Measurements from ENCODE around the gene EHMT1.

Gene EHMT1

DNA sequence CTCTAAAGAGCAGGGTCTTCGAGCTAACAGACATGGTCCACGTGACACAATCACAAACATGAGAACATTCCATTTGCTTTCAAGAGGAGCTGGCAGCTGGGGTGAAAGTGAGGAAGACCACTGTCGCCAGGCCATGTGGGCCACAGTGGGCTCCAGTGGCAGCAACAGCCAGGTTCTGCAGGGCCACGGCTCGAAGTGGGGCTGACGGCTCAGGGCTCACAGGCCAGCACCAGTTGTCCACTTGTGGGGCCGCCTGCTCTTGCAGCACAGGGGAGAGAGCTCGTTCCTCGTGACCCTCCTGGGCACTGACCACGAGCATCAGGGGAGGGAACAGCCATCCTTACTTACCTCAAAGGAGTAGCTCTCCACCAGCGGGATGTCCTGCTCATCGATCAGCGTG, 30.5 kb upstream of the EHMT1 start:
- Histone ChIP-seq H4K5ac (ENCODE audit: low read length) (no peak overlapping the region), H2AK5ac (ENCODE audit: low read length) (no peak overlapping the region), H3K9ac (ENCODE audit: low read length) (no peak overlapping the region), H4K8ac (ENCODE audit: low read depth, low read length) (no peak overlapping the region), H2BK5ac (ENCODE audit: low read length) (no peak overlapping the region), H3K79me2 (ENCODE audit: control insufficient read depth, insufficient read depth, low read length) (peaks cover 12% of the 10 kb centered on the region), H3K27ac (ENCODE audit: low read depth, low read length) (no peak overlapping the region), H3K4me3 (ENCODE audit: low read length) (no peak overlapping the region), H3K56ac (ENCODE audit: low read length) (no peak overlapping the region), H3K4me2 (ENCODE audit: low read length) (no peak overlapping the region), H3K4ac (ENCODE audit: low read depth, low read length) (no peak overlapping the region), H2BK15ac (replicated peaks; ENCODE audit: low read depth) (no peak overlapping the region), H3K36me3 (ENCODE audit: control insufficient read depth, insufficient read depth, low read length) (peaks cover 15% of the 10 kb centered on the region), H3K23ac (ENCODE audit: low read length) (no peak overlapping the region), H2BK120ac (ENCODE audit: low read depth, low read length) (no peak overlapping the region), H3K27me3 (ENCODE audit: insufficient read depth, low read length, poor library complexity) (no peaks in the 10 kb centered on the region), H3K4me1 (ENCODE audit: control insufficient read depth, low read depth, low read length) (no peaks in the 10 kb centered on the region), H3K79me1 (ENCODE audit: low read length) (peaks cover 17% of the 10 kb centered on the region), H3K18ac (ENCODE audit: low read length) (no peak overlapping the region)
- no peak for DNase-seq
- no CpG with 5 or more reads among the region's 13 CpGs for WGBS (ENCODE audit: extremely low coverage, insufficient coverage, low lambda C conversion rate)

DNA sequence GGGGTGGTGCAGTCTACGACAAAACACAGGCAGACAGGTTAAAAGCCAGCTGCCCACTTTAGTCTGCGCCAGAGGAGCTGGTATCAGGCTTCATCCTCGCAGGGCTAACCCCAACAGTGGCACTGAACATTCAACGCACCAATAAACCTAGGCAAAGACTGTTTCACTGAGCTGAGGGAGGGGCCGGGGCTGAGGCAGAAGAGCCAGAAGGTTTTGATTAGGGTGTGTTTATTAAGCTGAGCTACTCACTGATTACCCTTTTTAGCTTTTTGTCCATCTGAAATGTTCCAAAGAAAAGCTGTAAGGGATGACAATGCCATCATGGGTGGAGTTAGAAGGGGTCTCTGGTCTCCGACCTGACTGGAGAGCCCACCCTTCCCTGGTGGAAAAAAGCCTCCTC, 29.9 kb upstream of the EHMT1 start:
- H3K4me3 ChIP-seq (ENCODE audit: low read length) = no peak overlapping the region
- DNase-seq = no peak
- H3K18ac ChIP-seq (ENCODE audit: low read length) = no peak overlapping the region
- no peaks in the 10 kb centered on the region for H3K4me1 ChIP-seq (ENCODE audit: control insufficient read depth, low read depth, low read length)
- H3K79me2 ChIP-seq (ENCODE audit: control insufficient read depth, insufficient read depth, low read length) = peaks cover 12% of the 10 kb centered on the region
- peaks cover 15% of the 10 kb centered on the region for H3K36me3 ChIP-seq (ENCODE audit: control insufficient read depth, insufficient read depth, low read length)
- H3K56ac ChIP-seq (ENCODE audit: low read length) = peak overlapping the region; percentile 42
- no peak overlapping the region for H2AK5ac ChIP-seq (ENCODE audit: low read length)
- H3K4ac ChIP-seq (ENCODE audit: low read depth, low read length) = no peak overlapping the region
- H3K79me1 ChIP-seq (ENCODE audit: low read length) = peaks cover 17% of the 10 kb centered on the region
- no peak overlapping the region for H3K27ac ChIP-seq (ENCODE audit: low read depth, low read length)
- H3K4me2 ChIP-seq (ENCODE audit: low read length) = no peak overlapping the region
- no peaks in the 10 kb centered on the region for H3K27me3 ChIP-seq (ENCODE audit: insufficient read depth, low read length, poor library complexity)
- no peak overlapping the region for H2BK120ac ChIP-seq (ENCODE audit: low read depth, low read length)
- H3K9ac ChIP-seq (ENCODE audit: low read length) = peak overlapping the region; percentile 92
- WGBS (ENCODE audit: extremely low coverage, insufficient coverage, low lambda C conversion rate) = no CpG with 5 or more reads among the region's 6 CpGs
- no peak overlapping the region for H4K5ac ChIP-seq (ENCODE audit: low read length)
- no peak overlapping the region for H3K23ac ChIP-seq (ENCODE audit: low read length)
- H4K8ac ChIP-seq (ENCODE audit: low read depth, low read length) = no peak overlapping the region
- no peak overlapping the region for H2BK5ac ChIP-seq (ENCODE audit: low read length)
- H2BK15ac ChIP-seq (replicated peaks; ENCODE audit: low read depth) = no peak overlapping the region

GRCh38 chr9:137589441-137590122, 29.2 kb upstream of the EHMT1 start:
- Histone ChIP-seq H2BK15ac (replicated peaks; ENCODE audit: low read depth) (no peak overlapping the region), H3K27ac (ENCODE audit: low read depth, low read length) (no peak overlapping the region), H3K4me3 (ENCODE audit: low read length) (peak overlapping the region; percentile 77), H3K27me3 (ENCODE audit: insufficient read depth, low read length, poor library complexity) (no peaks in the 10 kb centered on the region), H2BK5ac (ENCODE audit: low read length) (no peak overlapping the region), H3K56ac (ENCODE audit: low read length) (peak overlapping the region; percentile 94), H3K23ac (ENCODE audit: low read length) (no peak overlapping the region), H3K79me2 (ENCODE audit: control insufficient read depth, insufficient read depth, low read length) (peaks cover 12% of the 10 kb centered on the region), H3K18ac (ENCODE audit: low read length) (peak overlapping the region; percentile 11), H3K9ac (ENCODE audit: low read length) (peak overlapping the region; percentile 92), H3K4me1 (ENCODE audit: control insufficient read depth, low read depth, low read length) (no peaks in the 10 kb centered on the region), H4K8ac (ENCODE audit: low read depth, low read length) (no peak overlapping the region), H3K79me1 (ENCODE audit: low read length) (peaks cover 17% of the 10 kb centered on the region), H3K4me2 (ENCODE audit: low read length) (peak overlapping the region; percentile 92), H2AK5ac (ENCODE audit: low read length) (no peak overlapping the region), H4K5ac (ENCODE audit: low read length) (no peak overlapping the region), H3K36me3 (ENCODE audit: control insufficient read depth, insufficient read depth, low read length) (peaks cover 11% of the 10 kb centered on the region), H2BK120ac (ENCODE audit: low read depth, low read length) (no peak overlapping the region), H3K4ac (ENCODE audit: low read depth, low read length) (peak overlapping the region; percentile 8)
- no CpG with 5 or more reads among the region's 58 CpGs for WGBS (ENCODE audit: extremely low coverage, insufficient coverage, low lambda C conversion rate)
- no peak for DNase-seq

GRCh38 chr9:137590123-137590468, 28.7 kb upstream of the EHMT1 start:
- Histone ChIP-seq H3K4me3 (ENCODE audit: low read length) (peak overlapping the region; percentile 63), H3K79me1 (ENCODE audit: low read length) (peaks cover 17% of the 10 kb centered on the region), H2BK120ac (ENCODE audit: low read depth, low read length) (no peak overlapping the region), H3K27ac (ENCODE audit: low read depth, low read length) (no peak overlapping the region), H3K27me3 (ENCODE audit: insufficient read depth, low read length, poor library complexity) (no peaks in the 10 kb centered on the region), H4K8ac (ENCODE audit: low read depth, low read length) (no peak overlapping the region), H3K56ac (ENCODE audit: low read length) (peak overlapping the region; percentile 94), H2AK5ac (ENCODE audit: low read length) (no peak overlapping the region), H3K4ac (ENCODE audit: low read depth, low read length) (peak overlapping the region; percentile 8), H4K5ac (ENCODE audit: low read length) (no peak overlapping the region), H2BK15ac (replicated peaks; ENCODE audit: low read depth) (no peak overlapping the region), H3K36me3 (ENCODE audit: control insufficient read depth, insufficient read depth, low read length) (peaks cover 11% of the 10 kb centered on the region), H3K4me2 (ENCODE audit: low read length) (peak overlapping the region; percentile 6), H2BK5ac (ENCODE audit: low read length) (no peak overlapping the region), H3K23ac (ENCODE audit: low read length) (no peak overlapping the region), H3K79me2 (ENCODE audit: control insufficient read depth, insufficient read depth, low read length) (peaks cover 12% of the 10 kb centered on the region), H3K4me1 (ENCODE audit: control insufficient read depth, low read depth, low read length) (no peaks in the 10 kb centered on the region), H3K18ac (ENCODE audit: low read length) (peak overlapping the region; percentile 11), H3K9ac (ENCODE audit: low read length) (peak overlapping the region; percentile 92)
- no peak for DNase-seq
- WGBS (ENCODE audit: extremely low coverage, insufficient coverage, low lambda C conversion rate) = no CpG with 5 or more reads among the region's 61 CpGs

GRCh38 chr9:137590469-137591383, 28.1 kb upstream of the EHMT1 start, which contains the start of gene ZMYND19:
TSS of gene ZMYND19 (minus strand) at chr9:137590512. CDS start at chr9:137590263, 249 bp downstream.
- Histone ChIP-seq H4K8ac (ENCODE audit: low read depth, low read length) (no peak within 1 kb of the TSS), H3K27ac (ENCODE audit: low read depth, low read length) (no peak within 1 kb of the TSS), H4K5ac (ENCODE audit: low read length) (no peak within 1 kb of the TSS), H3K23ac (ENCODE audit: low read length) (no peak within 1 kb of the TSS), H2AK5ac (ENCODE audit: low read length) (no peak within 1 kb of the TSS), H2BK120ac (ENCODE audit: low read depth, low read length) (no peak within 1 kb of the TSS), H3K9ac (ENCODE audit: low read length) (peak within 1 kb of the TSS; percentile 92), H3K18ac (ENCODE audit: low read length) (peak within 1 kb of the TSS; percentile 11), H3K4me3 (ENCODE audit: low read length) (peak within 1 kb of the TSS; percentile 77), H3K4me2 (ENCODE audit: low read length) (peak within 1 kb of the TSS; percentile 92), H3K4me1 (ENCODE audit: control insufficient read depth, low read depth, low read length) (no peaks in the 10 kb centered on the region), H3K36me3 (ENCODE audit: control insufficient read depth, insufficient read depth, low read length) (peaks cover 11% of the 10 kb centered on the region), H3K4ac (ENCODE audit: low read depth, low read length) (peak within 1 kb of the TSS; percentile 8), H3K79me2 (ENCODE audit: control insufficient read depth, insufficient read depth, low read length) (peaks cover 12% of the 10 kb centered on the region), H2BK15ac (replicated peaks; ENCODE audit: low read depth) (no peak within 1 kb of the TSS), H3K79me1 (ENCODE audit: low read length) (peaks cover 17% of the 10 kb centered on the region), H3K27me3 (ENCODE audit: insufficient read depth, low read length, poor library complexity) (no peaks in the 10 kb centered on the region), H2BK5ac (ENCODE audit: low read length) (no peak within 1 kb of the TSS), H3K56ac (ENCODE audit: low read length) (peak within 1 kb of the TSS; percentile 94)
- DNase-seq = peak; percentile 91
- no CpG with 5 or more reads among the region's 113 CpGs for WGBS (ENCODE audit: extremely low coverage, insufficient coverage, low lambda C conversion rate)

Measured in mesendoderm (in vitro differentiated cells).